ENCODE results near the gene ZFAND2B.
A peak's percentile ranks its signal among the peaks of the same experiment; 100 is the strongest.

ZFAND2B gene

GRCh38 chr2:219225350-219225749, 18.8 kb downstream of the ZFAND2B start:
- DNase-seq, result no peak

- DNase-seq, result peak; percentile 23
Observed at GRCh38 chr2:219228041-219228910, 21.7 kb downstream of the ZFAND2B start.

GRCh38 chr2:219228911-219229304, 22.3 kb downstream of the ZFAND2B start:
- no peak for DNase-seq

GRCh38 chr2:219229305-219230058, 22.9 kb downstream of the ZFAND2B start, which contains the start of the genes ANKZF1 and ATG9A:
Gene ANKZF1 (plus strand): TSS chr2:219229806. CDS start chr2:219230258, 452 bp downstream.
Gene ATG9A (minus strand): TSS chr2:219229636. CDS start chr2:219228024, 1,612 bp downstream.
- DNase-seq, result peak; percentile 98

GRCh38 chr2:219230059-219230540, 23.5 kb downstream of the ZFAND2B start:
- peak; percentile 58 for DNase-seq

GRCh38 chr2:219234331-219234730, 27.7 kb downstream of the ZFAND2B start:
- no peak for DNase-seq

GRCh38 chr2:219243291-219243761, 36.7 kb downstream of the ZFAND2B start:
- DNase-seq, result no peak

GRCh38 chr2:219244789-219245147, 38.2 kb downstream of the ZFAND2B start:
- DNase-seq, result no peak

GRCh38 chr2:219245148-219245898, 38.7 kb downstream of the ZFAND2B start, which contains the start of the genes GLB1L and STK16:
Gene GLB1L (minus strand): TSS chr2:219245444. CDS start chr2:219243573, 1,871 bp downstream.
Gene STK16 (plus strand): TSS chr2:219245479. CDS start chr2:219246000, 521 bp downstream.
- peak; percentile 89 for DNase-seq

- peak; percentile 20 for DNase-seq
Observed at GRCh38 chr2:219245899-219246230, 39.3 kb downstream of the ZFAND2B start.

- no peak for DNase-seq
Observed at GRCh38 chr2:219246559-219246958, 40.0 kb downstream of the ZFAND2B start.

GRCh38 chr2:219247678-219248642, 41.4 kb downstream of the ZFAND2B start:
- peak; percentile 80 for DNase-seq

GRCh38 chr2:219248845-219249202, 42.2 kb downstream of the ZFAND2B start:
- no peak for DNase-seq

- peak; percentile 87 for DNase-seq
Observed at GRCh38 chr2:219249203-219249980, 42.8 kb downstream of the ZFAND2B start.

- DNase-seq, result peak; percentile 15
Observed at GRCh38 chr2:219250049-219250781, 43.6 kb downstream of the ZFAND2B start.

GRCh38 chr2:219251656-219252055, 45.1 kb downstream of the ZFAND2B start:
- no peak for DNase-seq

- peak; percentile 65 for DNase-seq
Observed at GRCh38 chr2:219252084-219252483, 45.5 kb downstream of the ZFAND2B start.

GRCh38 chr2:219252570-219252899, 46.0 kb downstream of the ZFAND2B start:
- peak; percentile 58 for DNase-seq

GRCh38 chr2:219252900-219253752, 46.5 kb downstream of the ZFAND2B start, which contains the start of gene TUBA4B:
Gene TUBA4B (plus strand): TSS chr2:219253243. CDS start chr2:219253408, 165 bp downstream.
- peak; percentile 57 for DNase-seq

Measured in CD4-positive, alpha-beta T cell treated with Interleukin-17A for 4 hours (primary cell).